Body of pancreas (tissue), 4 donors: ENCODE measurements around the gene PIP5KL1. TPM values are rescaled to one million over a fixed set of nuclear protein-coding genes. Genes with fewer than 3 reads are reported as not detected.
A peak's percentile ranks its signal among the peaks of the same experiment; 100 is the strongest.

Experiments used
- ATAC-seq: fragments of 150-250 bp; one replicate; pipeline ENCODE4 v1.9.1; 2016
- DNase-seq, 4 donors: peaks; one replicate each; pipeline ENCODE4 v3.0.0-alpha.2; 2019
- H3K27ac ChIP-seq, 4 donors: fragments of 200-600 bp; sonication (generic); 1 replicate in 3 of 4; 2 replicates in 1 of 4; pipeline versions ENCODE4 v1.5.1 to v1.6.1; 2016 to 2019; ENCODE audit warnings: mild to moderate bottlenecking in 1 of 4, mixed read lengths in 1 of 4, moderate library complexity in 1 of 4
- H3K27me3 ChIP-seq, 2 donors: fragments of 200-600 bp; sonication (generic); one replicate each; pipeline ENCODE4 v1.6.0; 2016; ENCODE audit warnings: mild to moderate bottlenecking in 1 of 2
- H3K36me3 ChIP-seq, 2 donors: fragments of 200-600 bp; sonication (generic); replicated peaks in 1 of 2; 2 replicates each; pipeline ENCODE4 v1.5.1; 2016; ENCODE audit warnings: low read depth in 2 of 2; ENCODE audit not compliant: insufficient read depth in 1 of 2
- H3K4me1 ChIP-seq: fragments of 200-600 bp; sonication (generic); one replicate; pipeline ENCODE4 v1.6.0; 2016
- H3K4me3 ChIP-seq, 2 donors: fragments of 200-600 bp; sonication (generic); 1 replicate in 1 of 2; 2 replicates in 1 of 2; pipeline ENCODE4 v1.5.1; 2016 to 2019
- H3K9me3 ChIP-seq, 3 donors: fragments of 200-600 bp; sonication (generic); 1 replicate in 2 of 3; 2 replicates in 1 of 3; pipeline ENCODE4 v1.5.1; 2016
- POLR2A ChIP-seq, 3 donors: fragments of 450-650 bp; IDR thresholded peaks; one replicate each; pipeline ENCODE4 v1.6.1; 2016; ENCODE audit warnings: antibody characterized with exemption in 3 of 3, mild to moderate bottlenecking in 2 of 3
- WGBS, 2 donors: methylation state at CpG; one replicate each; pipeline ENCODE4 v1.1.5; 2017; 5-methylcytosine and 5-hydroxymethylcytosine counted together
- intact Hi-C: fragments of 100-400 bp; cut with DNase I; formaldehyde crosslinking; loops from one replicate; pipeline ENCODE4 v1.15.1; 2023
- total RNA-seq, 2 donors: library from RNA; depleted of rRNA; stranded (reverse); fragments of >200 nt; gene quantifications; one replicate each; pipeline ENCODE4 v1.1.0, GENCODE V29; 2016
- TF ChIP-seq, protein P1 (sequence below), 7 experiments: fragments of 450-650 bp in 4 of 7; fragments of 200-600 bp in 3 of 7; sonication (generic) in 3 of 7; IDR thresholded peaks; one replicate each; pipeline ENCODE4 v1.5.1; 2016 to 2019; ENCODE audit warnings: antibody characterized with exemption in 7 of 7

The PIP5KL1 gene
- total RNA-seq, 2 donors from 2014 or later = 1.3 to 2.6 TPM

DNA sequence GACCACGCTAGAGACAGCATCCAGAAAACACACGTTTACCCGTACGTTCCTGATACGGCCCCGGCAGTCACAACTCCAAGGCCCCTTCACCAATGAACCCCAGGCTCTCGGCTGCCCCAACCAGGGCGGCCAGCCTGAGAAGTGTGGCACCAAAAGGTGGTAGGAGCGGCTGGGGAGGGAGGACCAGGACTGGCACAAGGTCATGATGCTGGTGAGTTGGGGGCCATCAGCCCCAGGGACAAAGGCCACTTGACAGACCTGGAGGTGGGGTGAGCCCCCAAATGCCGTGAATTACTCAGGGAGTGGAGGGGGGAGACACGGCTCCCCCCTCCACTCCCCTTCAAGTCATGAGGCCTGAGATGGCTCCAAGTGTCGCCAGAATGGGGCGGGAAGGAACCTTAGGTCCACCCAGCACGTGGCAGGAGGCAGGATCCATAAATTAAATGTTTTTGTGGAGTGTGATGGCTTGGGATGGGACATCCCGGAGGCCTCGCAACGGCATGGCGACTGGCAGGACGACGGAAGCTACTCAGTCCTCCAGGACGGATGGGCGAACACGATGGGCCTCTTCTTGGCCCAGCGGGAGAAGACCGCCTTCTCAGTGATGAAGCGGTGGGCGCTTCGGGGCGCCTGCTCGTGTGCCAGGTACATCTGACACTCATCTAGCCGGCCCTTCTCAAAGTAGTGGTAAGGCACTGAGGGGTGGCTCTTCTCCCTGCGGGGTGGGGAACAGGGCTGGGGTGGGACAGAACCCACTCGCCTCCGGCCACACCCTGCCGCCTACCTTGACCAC, 22.5 kb downstream of the PIP5KL1 start:
- DNase-seq = no peak
- no peaks in the 10 kb centered on the region for H3K9me3 ChIP-seq
- ATAC-seq = no peak
- H3K27ac ChIP-seq = no peak overlapping the region
- 83 to 88% methylated on average over 26 to 31 of the region's 35 CpGs for WGBS, 2 donors
- intact Hi-C loops = no loop called here
- H3K4me3 ChIP-seq = no peak overlapping the region
- H3K4me1 ChIP-seq = peaks cover 44% of the 10 kb centered on the region
- peaks cover 0 to 7% of the 10 kb centered on the region in 2 donors for H3K36me3 ChIP-seq
- H3K27me3 ChIP-seq = no peaks in the 10 kb centered on the region
- no peak for TF ChIP-seq POLR2A (IDR thresholded peaks at IDR 0.05)
- TF ChIP-seq, protein P1, sequence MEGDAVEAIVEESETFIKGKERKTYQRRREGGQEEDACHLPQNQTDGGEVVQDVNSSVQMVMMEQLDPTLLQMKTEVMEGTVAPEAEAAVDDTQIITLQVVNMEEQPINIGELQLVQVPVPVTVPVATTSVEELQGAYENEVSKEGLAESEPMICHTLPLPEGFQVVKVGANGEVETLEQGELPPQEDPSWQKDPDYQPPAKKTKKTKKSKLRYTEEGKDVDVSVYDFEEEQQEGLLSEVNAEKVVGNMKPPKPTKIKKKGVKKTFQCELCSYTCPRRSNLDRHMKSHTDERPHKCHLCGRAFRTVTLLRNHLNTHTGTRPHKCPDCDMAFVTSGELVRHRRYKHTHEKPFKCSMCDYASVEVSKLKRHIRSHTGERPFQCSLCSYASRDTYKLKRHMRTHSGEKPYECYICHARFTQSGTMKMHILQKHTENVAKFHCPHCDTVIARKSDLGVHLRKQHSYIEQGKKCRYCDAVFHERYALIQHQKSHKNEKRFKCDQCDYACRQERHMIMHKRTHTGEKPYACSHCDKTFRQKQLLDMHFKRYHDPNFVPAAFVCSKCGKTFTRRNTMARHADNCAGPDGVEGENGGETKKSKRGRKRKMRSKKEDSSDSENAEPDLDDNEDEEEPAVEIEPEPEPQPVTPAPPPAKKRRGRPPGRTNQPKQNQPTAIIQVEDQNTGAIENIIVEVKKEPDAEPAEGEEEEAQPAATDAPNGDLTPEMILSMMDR (IDR thresholded peaks at IDR 0.05) = no peak

DNA sequence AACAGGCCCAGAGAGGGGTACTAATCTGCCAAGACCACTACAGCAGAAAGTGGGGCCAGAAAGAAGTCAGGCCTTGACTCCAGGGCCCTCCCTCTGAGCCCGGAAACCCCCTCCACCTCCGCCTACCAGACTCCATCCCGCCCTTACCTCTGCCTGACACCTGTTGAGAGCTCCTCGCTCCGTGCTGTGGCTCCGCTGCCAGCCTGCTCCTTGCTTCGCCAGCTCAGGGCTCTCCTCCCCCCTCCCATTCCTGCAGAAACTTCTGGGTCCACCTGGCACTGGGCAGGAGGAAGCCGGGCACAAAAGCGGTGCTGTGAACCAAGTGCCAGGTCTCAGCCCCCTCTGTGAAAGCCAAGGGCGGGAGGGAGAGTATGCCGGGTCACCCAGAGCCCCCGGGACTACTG, 24.8 kb downstream of the PIP5KL1 start:
- ATAC-seq (no peak), DNase-seq (peak in 3 of 4 donors; percentile 35 to 43 (median 42))
- TF ChIP-seq, protein P1 (IDR thresholded peaks at IDR 0.05) = no peak
- TF ChIP-seq POLR2A (IDR thresholded peaks at IDR 0.05) = no peak
- Histone ChIP-seq H3K36me3 (peaks cover 0 to 2% of the 10 kb centered on the region in 2 donors), H3K27ac (peak overlapping the region; percentile 40 to 88 (median 80)), H3K9me3 (no peaks in the 10 kb centered on the region), H3K4me3 (no peak overlapping the region), H3K4me1 (peaks cover 43% of the 10 kb centered on the region), H3K27me3 (no peaks in the 10 kb centered on the region)
- WGBS, 2 donors = 49 to 59% methylated on average over 6 to 12 of the region's 12 CpGs
- intact Hi-C loops = no loop called here

DNA sequence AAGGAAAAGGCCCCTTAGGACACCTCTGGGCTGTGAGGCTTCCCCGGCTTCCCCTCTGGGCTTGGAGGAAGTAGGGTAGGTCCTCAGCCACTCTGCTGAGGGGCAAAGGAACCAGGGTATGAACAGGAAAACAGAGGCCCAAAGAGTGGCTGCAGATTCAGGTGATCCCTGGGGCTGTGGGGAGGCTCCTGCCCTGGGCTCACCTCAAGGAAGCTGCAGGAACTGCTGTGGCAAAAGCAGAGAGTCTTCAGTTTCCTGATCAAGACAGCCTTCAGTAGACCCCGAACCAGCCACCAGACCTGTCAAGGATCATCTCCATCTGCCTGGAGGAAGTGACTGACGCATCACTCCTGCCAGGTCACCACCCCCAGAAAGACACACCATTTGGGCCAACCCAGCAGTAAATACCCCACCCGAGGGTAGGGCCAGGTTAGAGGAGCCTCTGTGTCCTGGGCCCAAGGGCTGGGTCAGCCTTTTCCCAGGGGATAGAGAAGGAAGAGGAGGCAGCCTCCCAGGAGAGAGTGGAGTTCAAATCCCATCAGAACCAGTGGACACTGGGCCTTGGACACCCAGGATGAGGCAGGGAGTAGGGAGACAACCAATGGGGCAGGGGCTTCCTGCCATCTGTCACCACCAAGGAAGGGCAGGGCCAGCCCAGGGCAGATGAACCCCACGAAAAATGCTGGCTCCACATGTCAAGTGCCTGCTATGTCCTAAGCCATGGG, 25.4 kb downstream of the PIP5KL1 start:
- Histone ChIP-seq H3K9me3 (no peaks in the 10 kb centered on the region), H3K4me1 (peaks cover 45% of the 10 kb centered on the region), H3K4me3 (no peak overlapping the region), H3K36me3 (peaks cover 0 to 2% of the 10 kb centered on the region in 2 donors), H3K27ac (peak overlapping the region; percentile 40 to 88 (median 80)), H3K27me3 (no peaks in the 10 kb centered on the region)
- no peak for ATAC-seq
- DNase-seq = no peak
- TF ChIP-seq POLR2A (IDR thresholded peaks at IDR 0.05) = no peak
- WGBS, 2 donors = 69 to 70% methylated on average over 2 to 4 of the region's 5 CpGs
- intact Hi-C loops = no loop called here

DNA sequence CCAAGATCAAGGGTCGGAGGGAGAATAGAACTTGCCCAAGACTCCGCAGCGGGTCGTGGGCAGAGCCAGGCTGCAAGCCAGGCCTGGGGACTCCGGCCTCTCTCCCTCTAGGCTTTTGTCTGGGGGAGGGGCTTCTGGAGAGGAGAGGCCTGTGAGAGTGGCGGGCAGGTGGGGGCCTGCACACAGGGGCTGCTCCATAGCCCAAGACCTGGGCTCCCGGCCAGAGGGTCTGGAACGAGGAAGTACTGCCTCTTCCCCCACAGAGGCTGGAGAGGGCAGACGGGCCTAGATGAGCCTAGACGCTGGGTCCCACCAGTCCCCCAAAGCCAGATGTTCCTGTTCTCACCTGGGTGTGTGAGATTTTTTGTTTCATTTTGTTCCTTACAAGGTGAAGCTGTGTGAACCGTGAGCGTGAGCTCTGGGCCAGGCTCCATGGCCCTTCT, 26.0 kb downstream of the PIP5KL1 start:
- peak in 1 of 3 donors; percentile 41 for TF ChIP-seq POLR2A (IDR thresholded peaks at IDR 0.05)
- TF ChIP-seq, protein P1 (IDR thresholded peaks at IDR 0.05) = no peak
- Histone ChIP-seq H3K27ac (peak overlapping the region; percentile 40 to 88 (median 80)), H3K27me3 (no peaks in the 10 kb centered on the region), H3K4me1 (peaks cover 51% of the 10 kb centered on the region), H3K36me3 (no peaks in the 10 kb centered on the region), H3K4me3 (no peak overlapping the region), H3K9me3 (no peaks in the 10 kb centered on the region)
- intact Hi-C loops = no loop called here
- peak; percentile 49 to 81 (median 77) for DNase-seq
- peak; percentile 62 for ATAC-seq
- 27 to 65% methylated on average over 8 to 12 of the region's 12 CpGs for WGBS, 2 donors
